Activated T-helper 1 cell treated with Interleukin-2 at 50 U/mL for 16 hours (primary cell): ENCODE results near the gene POC1B.
"Not testable (repeated sequence)": the region's sequence is repeated elsewhere in the genome, so short reads cannot be mapped to it uniquely, and the experiment has no call there.

Experiments
- DNase-seq: peaks from one replicate; pipeline ENCODE4 v3.0.0-alpha.2; 2020; ENCODE audit warnings: low read depth

POC1B gene

GRCh38 chr12:89461649-89462612, 63.9 kb downstream of the POC1B start:
- no peak for DNase-seq

GRCh38 chr12:89461190-89461589, 64.7 kb downstream of the POC1B start:
- DNase-seq: no peak

- not testable (repeated sequence) for DNase-seq
These were observed 66.6 kb downstream of the POC1B start for GRCh38 chr12:89459279-89459678.

GRCh38 chr12:89456565-89456964, 69.3 kb downstream of the POC1B start:
- DNase-seq: no peak

- no peak for DNase-seq
These were observed 71.6 kb downstream of the POC1B start for GRCh38 chr12:89454080-89454848.

- DNase-seq: no peak
These were observed 72.5 kb downstream of the POC1B start for GRCh38 chr12:89453121-89453978.

GRCh38 chr12:89451841-89452251, 74.0 kb downstream of the POC1B start:
- no peak for DNase-seq

- DNase-seq: no peak
These were observed 74.9 kb downstream of the POC1B start for GRCh38 chr12:89450907-89451306.

GRCh38 chr12:89448951-89449371, 76.9 kb downstream of the POC1B start:
- no peak for DNase-seq

- DNase-seq: no peak
These were observed 77.3 kb downstream of the POC1B start for GRCh38 chr12:89448526-89448925.

GRCh38 chr12:89439941-89440340, 85.9 kb downstream of the POC1B start:
- DNase-seq: no peak

- no peak for DNase-seq
These were observed 88.6 kb downstream of the POC1B start for GRCh38 chr12:89437231-89437630.

GRCh38 chr12:89436062-89436461, 89.8 kb downstream of the POC1B start:
- DNase-seq: no peak

- no peak for DNase-seq
These were observed 92.2 kb downstream of the POC1B start for GRCh38 chr12:89433634-89434033.

GRCh38 chr12:89432396-89432795, 93.5 kb downstream of the POC1B start:
- no peak for DNase-seq

- no peak for DNase-seq
These were observed 96.3 kb downstream of the POC1B start for GRCh38 chr12:89429528-89429927.

GRCh38 chr12:89427508-89428156, 98.2 kb downstream of the POC1B start:
- no peak for DNase-seq

- DNase-seq: no peak
These were observed 101.0 kb downstream of the POC1B start for GRCh38 chr12:89424846-89425245.

- DNase-seq: no peak
These were observed 101.5 kb downstream of the POC1B start for GRCh38 chr12:89424389-89424788.

GRCh38 chr12:89421092-89421835, 104.6 kb downstream of the POC1B start:
- no peak for DNase-seq
